Keratinocyte (primary cell): ENCODE measurements around the gene GTF2H4.

Source experiments
- CTCF ChIP-seq, 3 experiments: IDR thresholded peaks in 1 of 3; conservative IDR thresholded peaks in 1 of 3; optimal IDR thresholded peaks in 1 of 3; 2 replicates in 2 of 3; 3 replicates in 1 of 3; pipeline versions ENCODE3 to v1.5.1; 2011; ENCODE audit warnings: low read length in 3 of 3, mild to moderate bottlenecking in 3 of 3, moderate library complexity in 2 of 3, control low read depth in 1 of 3, inconsistent platforms in 1 of 3; ENCODE audit not compliant: insufficient read depth in 2 of 3; ENCODE audit errors: extremely low read depth in 1 of 3
- EZH2 ChIP-seq: IDR thresholded peaks from one replicate; pipeline ENCODE4 v1.6.1; 2012; ENCODE audit warnings: inconsistent platforms, mild to moderate bottlenecking, low read length, moderate library complexity

DNA sequence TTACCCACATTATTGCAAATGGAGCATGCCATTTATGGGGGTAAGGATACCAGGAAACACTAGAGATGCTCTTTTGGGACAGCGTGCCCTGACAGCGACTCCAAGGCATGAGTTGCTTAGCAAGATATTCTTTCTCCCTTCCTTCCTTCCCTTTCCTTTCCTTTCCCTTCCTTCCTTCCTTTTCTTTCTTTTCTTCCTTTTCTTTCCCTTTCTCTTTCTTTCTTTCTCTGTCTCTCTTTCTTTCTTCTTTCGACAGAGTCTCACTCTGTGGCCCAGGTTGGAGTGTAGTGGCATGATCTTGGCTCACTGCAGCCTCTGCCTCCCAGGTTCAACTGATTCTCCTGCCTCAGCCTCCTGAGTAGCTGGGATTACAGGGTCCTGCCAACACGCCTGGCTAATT lies 36.0 kb downstream of the GTF2H4 start:
- TF ChIP-seq CTCF (optimal IDR thresholded peaks at IDR 0.05 in 1 of 3, IDR thresholded peaks at IDR 0.05 in 1 of 3, conservative IDR thresholded peaks at IDR 0.05 in 1 of 3; ENCODE audit: extremely low read depth in 1 of 3, insufficient read depth in 2 of 3, low read length in 3 of 3) (no peak), EZH2 (no peak)
